Measurements from ENCODE around the gene FSTL1.

Gene FSTL1

DNA sequence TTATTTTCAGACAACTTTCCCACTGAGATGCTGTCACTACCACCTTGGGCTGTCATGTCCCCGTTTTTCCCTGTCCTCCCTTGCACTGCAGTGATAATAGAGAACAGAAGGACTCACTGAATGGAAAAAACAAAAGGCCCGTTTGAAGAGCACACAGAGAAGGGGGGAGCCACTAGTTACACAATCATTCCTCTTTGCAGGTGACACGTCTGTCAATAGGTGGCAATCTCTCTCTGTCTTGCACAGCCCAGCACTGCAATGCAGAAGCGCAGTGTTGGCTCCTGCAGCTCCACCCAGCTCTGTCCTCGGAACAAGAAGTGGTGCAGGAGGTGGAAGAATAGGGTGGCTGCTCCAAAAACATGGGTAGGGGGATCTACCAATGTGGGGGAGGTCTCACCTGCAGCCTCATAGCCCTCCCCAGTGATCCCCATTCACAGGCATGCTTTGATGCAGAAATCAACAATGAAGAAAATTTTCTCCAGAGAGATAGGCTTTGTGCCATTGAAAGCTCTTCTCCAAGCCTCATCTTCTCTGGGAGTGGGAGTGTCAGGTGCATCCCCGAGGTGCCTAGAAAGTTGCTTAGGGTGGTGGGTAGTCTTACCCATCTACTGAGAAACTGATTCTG, 31.8 kb downstream of the FSTL1 start:
- H3K36me3 ChIP-seq: peaks cover 0 to 16% (median 0%) of the 10 kb centered on the region in 11 experiments; a peak in 5 of 22 replicates
- H3K4me3 ChIP-seq: no peak overlapping the region
- no peak overlapping the region for H3K9ac ChIP-seq
- H3K4me1 ChIP-seq: peaks cover 14 to 25% (median 16%) of the 10 kb centered on the region in 10 experiments; a peak in 18 of 20 replicates
- no peak overlapping the region for H3K27ac ChIP-seq
- TF ChIP-seq Cebpa-rat (IDR thresholded peaks at IDR 0.05): peak in 4 of 11 experiments; percentile 36 to 48 (median 46); a peak in 5 of 22 replicates
- H3K4me2 ChIP-seq: peak overlapping the region in 6 of 11 experiments; percentile 3 to 14 (median 12); a peak in 3 of 22 replicates
- H3K9me3 ChIP-seq (replicated peaks in 1 of 11): no peaks in the 10 kb centered on the region
- H4K20me1 ChIP-seq: no peaks in the 10 kb centered on the region
- H3K27me3 ChIP-seq: no peaks in the 10 kb centered on the region

DNA sequence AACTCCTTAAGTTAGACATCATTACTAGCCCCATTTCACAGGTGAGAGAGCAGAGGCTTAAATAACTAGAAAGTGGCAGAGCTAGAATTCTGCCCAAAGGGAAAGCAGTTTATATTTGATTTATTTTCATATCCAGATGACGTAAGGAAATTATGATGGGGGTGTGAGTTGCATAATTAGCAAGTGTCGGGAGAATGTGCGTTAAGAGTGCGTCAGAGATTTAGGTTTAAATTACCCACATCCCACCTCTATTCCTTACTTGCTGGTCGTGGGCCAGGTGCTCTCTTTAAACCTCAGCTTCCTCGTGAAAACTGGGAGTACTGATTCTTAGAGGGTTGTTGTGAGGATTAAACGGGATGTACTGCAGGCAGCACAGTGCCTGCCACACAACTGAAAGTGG, 32.3 kb downstream of the FSTL1 start:
- H3K27me3 ChIP-seq: no peaks in the 10 kb centered on the region
- peaks cover 14 to 24% (median 17%) of the 10 kb centered on the region in 10 experiments; a peak in 18 of 20 replicates for H3K4me1 ChIP-seq
- peak overlapping the region in 5 of 11 experiments; percentile 6 to 85 (median 14); a peak in 5 of 22 replicates for H3K4me2 ChIP-seq
- no peak for TF ChIP-seq Cebpa-rat (IDR thresholded peaks at IDR 0.05)
- no peak overlapping the region for H3K9ac ChIP-seq
- H3K27ac ChIP-seq: no peak overlapping the region
- H3K36me3 ChIP-seq: peaks cover 0 to 13% (median 0%) of the 10 kb centered on the region in 11 experiments; a peak in 5 of 22 replicates
- no peaks in the 10 kb centered on the region for H4K20me1 ChIP-seq
- H3K4me3 ChIP-seq: no peak overlapping the region
- H3K9me3 ChIP-seq (replicated peaks in 1 of 11): no peaks in the 10 kb centered on the region

GRCh38 chr3:120417272-120417911, 33.4 kb downstream of the FSTL1 start:
- TF ChIP-seq Cebpa-rat (IDR thresholded peaks at IDR 0.05): no peak
- H3K9me3 ChIP-seq (replicated peaks in 1 of 11): no peaks in the 10 kb centered on the region
- H3K36me3 ChIP-seq: peaks cover 0 to 11% (median under 1%) of the 10 kb centered on the region in 11 experiments; a peak in 7 of 22 replicates
- peak overlapping the region in 10 of 11 experiments; percentile 22 to 81 (median 74); a peak in 17 of 22 replicates for H3K27ac ChIP-seq
- H3K4me1 ChIP-seq: peaks cover 14 to 32% (median 25%) of the 10 kb centered on the region in 10 experiments; a peak in 18 of 20 replicates
- no peaks in the 10 kb centered on the region for H3K27me3 ChIP-seq
- peak overlapping the region; percentile 0 to 79 (median 72); a peak in 21 of 22 replicates for H3K9ac ChIP-seq
- H3K4me2 ChIP-seq: peak overlapping the region; percentile 60 to 87 (median 80)
- peak overlapping the region; percentile 39 to 65 (median 52); a peak in 19 of 20 replicates for H3K4me3 ChIP-seq
- no peaks in the 10 kb centered on the region for H4K20me1 ChIP-seq

DNA sequence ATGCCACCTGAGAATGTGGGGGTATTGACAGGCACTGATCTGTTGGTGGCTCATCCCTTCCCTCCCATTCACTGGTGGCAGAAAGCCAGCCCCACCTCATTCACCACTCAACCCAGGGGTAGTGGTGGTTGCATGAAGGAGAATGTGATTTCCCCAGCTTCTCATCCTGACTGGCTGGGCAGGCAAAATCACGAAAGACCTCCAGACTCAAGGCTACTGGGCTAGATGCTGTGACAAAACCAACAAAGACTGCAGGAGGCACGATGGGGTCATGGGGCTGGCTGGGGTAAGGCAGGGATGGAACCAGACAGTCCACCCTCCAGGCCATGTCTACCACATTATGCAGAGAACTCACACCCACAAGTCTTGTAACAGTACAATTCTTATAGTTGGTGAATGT, 33.9 kb downstream of the FSTL1 start:
- Histone ChIP-seq H4K20me1 (no peaks in the 10 kb centered on the region), H3K4me1 (peaks cover 14 to 32% (median 25%) of the 10 kb centered on the region in 10 experiments; a peak in 18 of 20 replicates), H3K4me2 (peak overlapping the region in 6 of 11 experiments; percentile 2 to 76 (median 32); a peak in 4 of 22 replicates), H3K9me3 (replicated peaks in 1 of 11) (no peaks in the 10 kb centered on the region), H3K27me3 (no peaks in the 10 kb centered on the region), H3K27ac (peak overlapping the region in 4 of 11 experiments; percentile 39 to 77 (median 62); a peak in 7 of 22 replicates), H3K9ac (peak overlapping the region in 3 of 11 experiments; percentile 72 to 79 (median 73); a peak in 5 of 22 replicates), H3K4me3 (no peak overlapping the region), H3K36me3 (peaks cover 0 to 16% (median 6%) of the 10 kb centered on the region in 11 experiments; a peak in 14 of 22 replicates)
- no peak for TF ChIP-seq Cebpa-rat (IDR thresholded peaks at IDR 0.05)

DNA sequence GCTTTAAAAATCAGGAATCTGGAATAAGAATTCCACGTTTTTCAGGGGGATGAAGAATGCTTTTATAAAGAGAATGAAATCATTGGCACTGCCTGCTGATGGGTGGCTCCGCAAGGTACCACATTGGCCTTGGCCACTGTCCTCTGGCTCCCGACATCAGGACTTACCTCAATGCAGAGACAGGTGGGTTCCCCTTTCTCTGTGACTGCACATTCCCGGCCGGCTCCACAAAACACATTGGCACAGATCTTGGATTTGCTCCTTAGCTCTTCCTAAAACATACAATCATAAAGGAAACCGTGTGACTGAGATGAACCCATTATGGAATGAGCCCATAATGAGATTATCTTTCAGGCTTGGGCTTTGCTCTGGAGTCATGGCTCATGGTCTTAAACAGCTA, 35.0 kb downstream of the FSTL1 start:
- H3K36me3 ChIP-seq: peaks cover 0 to 27% (median 17%) of the 10 kb centered on the region in 11 experiments; a peak in 16 of 22 replicates
- no peaks in the 10 kb centered on the region for H4K20me1 ChIP-seq
- H3K27ac ChIP-seq: no peak overlapping the region
- H3K9me3 ChIP-seq (replicated peaks in 1 of 11): no peaks in the 10 kb centered on the region
- no peak for TF ChIP-seq Cebpa-rat (IDR thresholded peaks at IDR 0.05)
- H3K4me2 ChIP-seq: no peak overlapping the region
- H3K9ac ChIP-seq: no peak overlapping the region
- H3K4me1 ChIP-seq: peaks cover 14 to 32% (median 25%) of the 10 kb centered on the region in 10 experiments; a peak in 18 of 20 replicates
- H3K4me3 ChIP-seq: no peak overlapping the region
- no peaks in the 10 kb centered on the region for H3K27me3 ChIP-seq

GRCh38 chr3:120410541-120410940, 40.3 kb downstream of the FSTL1 start:
- H3K9ac ChIP-seq: no peak overlapping the region
- H3K27ac ChIP-seq: no peak overlapping the region
- H3K36me3 ChIP-seq: peaks cover 0 to 75% (median 64%) of the 10 kb centered on the region in 11 experiments; a peak in 17 of 22 replicates
- no peak overlapping the region for H3K4me2 ChIP-seq
- no peaks in the 10 kb centered on the region for H3K27me3 ChIP-seq
- no peak overlapping the region for H3K4me3 ChIP-seq
- no peaks in the 10 kb centered on the region for H4K20me1 ChIP-seq
- no peak for TF ChIP-seq Cebpa-rat (IDR thresholded peaks at IDR 0.05)
- H3K9me3 ChIP-seq (replicated peaks in 1 of 11): no peaks in the 10 kb centered on the region
- H3K4me1 ChIP-seq: peaks cover 0 to 28% (median 8%) of the 10 kb centered on the region in 10 experiments; a peak in 10 of 20 replicates

GRCh38 chr3:120410116-120410515, 40.7 kb downstream of the FSTL1 start:
- no peak overlapping the region for H3K4me3 ChIP-seq
- no peaks in the 10 kb centered on the region for H3K9me3 ChIP-seq (replicated peaks in 1 of 11)
- no peak overlapping the region for H3K27ac ChIP-seq
- no peak overlapping the region for H3K4me2 ChIP-seq
- H4K20me1 ChIP-seq: no peaks in the 10 kb centered on the region
- peaks cover 0 to 79% (median 68%) of the 10 kb centered on the region in 11 experiments; a peak in 17 of 22 replicates for H3K36me3 ChIP-seq
- H3K4me1 ChIP-seq: peaks cover 0 to 28% (median 8%) of the 10 kb centered on the region in 10 experiments; a peak in 10 of 20 replicates
- no peak for TF ChIP-seq Cebpa-rat (IDR thresholded peaks at IDR 0.05)
- H3K9ac ChIP-seq: no peak overlapping the region
- H3K27me3 ChIP-seq: no peaks in the 10 kb centered on the region

DNA sequence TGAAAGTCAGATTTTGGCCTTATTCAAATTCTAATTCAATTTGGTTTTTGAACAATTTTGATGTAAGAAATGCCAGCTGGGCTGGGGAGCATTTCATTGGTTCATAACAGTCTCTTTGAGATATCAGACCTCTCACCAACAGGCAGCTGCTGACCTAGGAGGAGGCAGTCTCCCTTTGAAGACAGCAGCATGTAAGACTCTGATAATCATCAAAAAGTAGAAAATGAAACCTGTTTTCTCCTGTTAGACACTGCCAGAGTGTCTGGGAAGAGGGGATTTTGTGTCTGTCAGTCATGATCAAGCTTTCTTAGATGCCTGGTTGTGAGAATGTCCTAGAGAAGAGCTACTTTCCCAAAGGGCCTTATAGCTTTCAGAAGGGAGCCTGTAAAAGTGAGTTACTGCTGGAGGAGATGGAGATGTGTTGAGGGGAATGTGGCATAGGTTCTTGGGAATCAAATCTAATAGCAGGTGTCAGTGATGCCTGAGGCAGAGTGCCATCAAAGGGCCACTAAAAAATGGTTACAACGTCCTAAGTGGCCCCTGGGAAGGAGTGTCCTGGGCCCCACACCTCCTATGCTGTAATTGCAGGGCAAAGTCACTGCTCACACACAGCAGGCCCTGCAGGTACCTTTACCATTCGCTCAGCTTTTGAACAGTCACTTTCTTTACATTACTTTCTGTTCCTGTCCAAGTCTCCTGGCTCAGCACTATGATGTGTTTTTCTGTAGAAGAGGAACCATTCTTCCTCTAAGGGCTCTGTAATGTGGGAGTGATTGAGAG, 43.1 kb downstream of the FSTL1 start:
- peaks cover 0 to 98% (median 90%) of the 10 kb centered on the region in 11 experiments; a peak in 19 of 22 replicates for H3K36me3 ChIP-seq
- peaks cover 0 to 20% (median under 1%) of the 10 kb centered on the region in 10 experiments; a peak in 9 of 20 replicates for H3K4me1 ChIP-seq
- no peak overlapping the region for H3K27ac ChIP-seq

More for the DNA sequence above, 43.1 kb downstream of the FSTL1 start:
- no peak for TF ChIP-seq Cebpa-rat (IDR thresholded peaks at IDR 0.05)
- Histone ChIP-seq H3K9ac (no peak overlapping the region), H4K20me1 (no peaks in the 10 kb centered on the region), H3K4me2 (peak overlapping the region in 2 of 11 experiments; percentile 26 to 28; a peak in 1 of 22 replicates), H3K27me3 (no peaks in the 10 kb centered on the region), H3K9me3 (replicated peaks in 1 of 11) (no peaks in the 10 kb centered on the region), H3K4me3 (no peak overlapping the region)

Data from BLaER1 treated with 17β-estradiol and CSF1 and Interleukin-3, amounts not matched to agents 10 nM and 100 nM (cell line).